ENCODE data around the gene SPATA24.
"Not testable (repeated sequence)": the region's sequence is repeated elsewhere in the genome, so short reads cannot be mapped to it uniquely, and the experiment has no call there.

The SPATA24 gene, protein sequence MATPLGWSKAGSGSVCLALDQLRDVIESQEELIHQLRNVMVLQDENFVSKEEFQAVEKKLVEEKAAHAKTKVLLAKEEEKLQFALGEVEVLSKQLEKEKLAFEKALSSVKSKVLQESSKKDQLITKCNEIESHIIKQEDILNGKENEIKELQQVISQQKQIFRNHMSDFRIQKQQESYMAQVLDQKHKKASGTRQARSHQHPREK

GRCh38 chr5:139403787-139404483, at the start of gene SPATA24:
TSS of gene SPATA24 (minus strand) at chr5:139404089. CDS start at chr5:139404060, 29 bp downstream.
- DNase-seq (ENCODE audit: low read depth in 3 of 3, low spot score in 1 of 3) = peak; percentile 92 to 95 (median 92)

DNA sequence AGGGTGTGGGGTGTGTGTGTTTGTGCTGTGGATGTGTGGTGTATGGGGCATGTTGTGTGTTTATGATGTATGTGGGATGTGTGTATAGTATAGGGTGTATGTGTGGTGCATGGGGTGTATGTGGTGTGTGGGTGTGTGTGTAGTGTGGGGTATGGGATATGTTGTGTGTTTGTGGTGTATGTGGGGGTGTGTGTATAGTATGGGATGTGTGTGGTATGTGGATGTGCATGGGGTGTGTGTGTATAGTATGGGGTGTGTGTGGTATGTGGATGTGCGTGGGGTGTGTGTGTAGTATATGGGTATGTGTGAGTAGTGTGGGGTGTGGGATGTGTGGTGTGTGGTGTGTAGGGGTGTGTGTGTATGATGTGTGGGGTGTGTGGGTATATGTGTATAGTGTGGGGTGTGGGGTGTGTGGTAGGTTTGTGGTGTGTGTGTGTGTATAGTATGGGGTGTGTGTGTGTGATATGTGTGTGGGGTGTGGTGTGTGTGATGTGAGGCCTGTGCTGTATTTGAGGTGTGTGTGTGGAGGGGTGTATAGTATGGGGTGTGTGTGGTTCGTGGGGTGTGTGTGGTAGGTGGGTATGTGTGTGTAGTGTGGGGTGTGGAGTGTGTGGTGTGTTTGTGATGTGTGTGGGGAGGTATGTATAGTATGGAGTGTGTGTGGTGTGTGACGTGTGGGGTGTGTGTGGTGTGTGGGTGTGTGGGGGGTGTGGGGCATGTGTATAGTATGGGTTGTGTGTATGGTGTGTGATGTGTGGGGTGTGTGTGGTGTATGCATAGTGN, 48.2 kb upstream of the SPATA24 start:
- no peak for DNase-seq (ENCODE audit: low read depth in 3 of 3, low spot score in 1 of 3)

DNA sequence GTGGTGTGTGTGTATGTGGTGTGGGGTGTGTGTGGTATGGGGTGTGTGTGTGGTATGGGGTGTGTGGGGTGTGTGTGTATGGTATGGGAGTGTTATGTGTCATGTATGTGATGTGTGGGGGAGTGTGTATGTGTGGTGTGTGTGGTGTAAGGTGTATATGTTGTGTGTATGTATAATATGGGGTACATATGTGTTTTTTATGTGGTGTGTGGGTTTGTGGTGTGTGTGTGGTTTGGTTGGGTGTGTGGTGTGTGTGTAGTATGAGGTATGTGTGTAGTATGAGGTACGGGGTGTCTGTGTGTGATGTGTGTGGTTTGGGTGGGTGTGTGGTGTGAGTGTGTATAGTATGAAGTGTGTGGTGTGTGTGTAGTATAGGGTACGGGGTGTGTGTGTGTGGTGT, 47.3 kb upstream of the SPATA24 start:
- DNase-seq (ENCODE audit: low read depth in 3 of 3, low spot score in 1 of 3) = no peak

DNA sequence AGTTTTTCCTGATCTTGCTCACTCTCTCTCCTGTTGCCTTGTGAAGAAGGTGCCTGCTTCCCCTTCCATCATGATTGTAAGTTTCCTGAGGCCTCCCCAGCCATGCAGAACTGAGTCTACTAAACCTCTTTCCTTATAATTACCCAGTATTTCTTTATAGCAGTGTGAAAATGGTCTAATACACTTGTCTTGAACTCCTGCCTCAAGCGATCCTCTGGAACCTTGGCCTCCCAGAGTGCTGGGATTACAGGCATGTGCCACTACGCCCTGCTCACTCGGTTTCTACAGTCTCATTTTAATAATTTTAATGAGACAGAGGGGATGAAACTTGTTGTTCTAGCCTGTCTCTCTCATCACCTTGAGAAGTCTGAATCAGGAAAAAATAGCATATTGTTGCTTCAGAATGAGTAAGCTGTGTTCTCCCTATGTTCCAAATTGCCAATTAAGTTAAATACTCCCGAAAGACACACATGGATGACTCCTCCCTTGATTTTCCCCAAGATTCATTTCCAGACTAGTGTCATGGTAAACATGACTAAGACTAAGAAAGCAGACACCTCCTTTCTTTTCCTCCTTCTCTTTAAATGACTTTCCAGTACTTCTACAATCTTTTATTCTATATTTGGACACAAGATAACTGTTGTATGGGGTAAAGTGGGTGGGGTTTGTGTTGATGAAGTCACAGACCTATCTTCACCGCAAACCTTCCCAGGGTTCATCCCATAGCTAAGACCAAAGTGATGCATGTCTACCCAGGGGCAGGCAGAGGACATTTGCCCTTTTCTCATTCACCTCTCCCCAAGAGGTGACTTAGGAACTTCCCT, 43.3 kb upstream of the SPATA24 start:
- DNase-seq (ENCODE audit: low read depth in 3 of 3, low spot score in 1 of 3) = no peak

GRCh38 chr5:139445325-139446170, 41.7 kb upstream of the SPATA24 start:
- DNase-seq (ENCODE audit: low read depth in 3 of 3, low spot score in 1 of 3) = no peak

DNA sequence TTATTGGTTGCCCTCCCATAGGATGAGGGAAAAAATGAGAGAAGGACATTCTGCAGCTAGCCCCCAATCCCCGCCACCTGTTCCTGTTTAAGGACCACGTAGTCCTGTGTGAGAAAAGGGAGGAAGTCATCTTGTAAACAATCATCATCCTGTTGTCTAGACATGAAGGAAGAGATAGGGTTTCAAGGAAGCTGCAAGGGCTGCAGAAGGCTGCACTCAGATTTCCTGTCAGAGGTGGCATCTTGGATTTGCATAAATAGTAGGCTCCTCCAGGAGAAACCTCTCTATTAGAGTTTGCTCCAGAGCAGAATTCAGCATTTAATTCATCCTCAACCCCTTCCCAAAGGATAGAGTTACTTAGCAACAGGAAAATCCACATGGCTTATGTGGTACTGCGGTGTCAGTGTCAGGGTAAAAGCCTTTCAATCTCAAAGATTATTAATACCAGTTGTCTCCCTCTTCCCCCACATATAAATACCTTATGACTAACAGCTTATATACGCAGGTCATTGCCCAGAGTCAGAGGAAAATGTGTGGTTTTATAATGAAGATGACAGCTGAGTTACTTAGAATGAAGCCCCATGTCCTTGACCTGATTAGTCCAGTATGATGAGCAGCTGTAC, 40.1 kb upstream of the SPATA24 start:
- DNase-seq (ENCODE audit: low read depth in 3 of 3, low spot score in 1 of 3) = no peak

DNA sequence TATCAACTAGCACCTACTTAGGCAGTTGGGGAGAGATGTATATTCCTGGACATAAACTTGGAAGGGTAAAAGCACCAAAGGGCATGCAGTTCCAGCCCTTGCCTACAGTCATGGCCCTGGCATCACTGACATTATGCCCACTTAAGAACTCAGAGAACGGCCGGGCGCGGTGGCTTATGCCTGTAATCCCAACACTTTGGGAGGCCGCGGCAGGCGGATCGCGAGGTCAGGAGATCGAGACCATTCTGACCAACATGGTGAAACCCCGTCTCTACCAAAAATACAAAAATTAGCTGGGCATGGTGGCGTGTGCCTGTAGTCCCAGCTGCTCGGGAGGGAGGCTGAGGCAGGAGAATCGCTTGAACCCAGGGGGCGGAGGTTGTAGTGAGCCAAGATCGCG, 36.5 kb upstream of the SPATA24 start:
- not testable (repeated sequence) for DNase-seq (ENCODE audit: low read depth in 3 of 3, low spot score in 1 of 3)

- peak; percentile 64 to 84 (median 70) for DNase-seq (ENCODE audit: low read depth in 3 of 3, low spot score in 1 of 3)
Observed at GRCh38 chr5:139439013-139439903, 35.4 kb upstream of the SPATA24 start, which contains the start of gene DNAJC18. TSS of gene DNAJC18 (minus strand) at chr5:139439525. CDS start at chr5:139439445, 80 bp downstream.

DNA sequence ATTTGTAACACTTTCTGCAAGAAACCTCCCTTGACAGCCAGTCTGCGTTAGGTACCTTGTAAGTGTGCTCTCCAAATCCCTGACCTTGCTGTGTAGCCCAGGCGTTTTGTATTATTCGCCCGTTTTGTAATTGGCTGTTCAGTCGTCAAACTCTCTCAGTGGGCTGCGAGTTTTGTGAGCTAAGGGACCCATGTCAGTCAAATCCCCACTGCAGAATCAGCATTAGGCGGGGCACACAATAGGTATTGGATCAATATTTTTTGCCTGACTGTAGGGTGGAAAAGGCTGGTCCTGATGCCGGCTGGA, 34.8 kb upstream of the SPATA24 start:
- no peak for DNase-seq (ENCODE audit: low read depth in 3 of 3, low spot score in 1 of 3)

- no peak for DNase-seq (ENCODE audit: low read depth in 3 of 3, low spot score in 1 of 3)
Observed at GRCh38 chr5:139435676-139436075, 31.8 kb upstream of the SPATA24 start.

DNA sequence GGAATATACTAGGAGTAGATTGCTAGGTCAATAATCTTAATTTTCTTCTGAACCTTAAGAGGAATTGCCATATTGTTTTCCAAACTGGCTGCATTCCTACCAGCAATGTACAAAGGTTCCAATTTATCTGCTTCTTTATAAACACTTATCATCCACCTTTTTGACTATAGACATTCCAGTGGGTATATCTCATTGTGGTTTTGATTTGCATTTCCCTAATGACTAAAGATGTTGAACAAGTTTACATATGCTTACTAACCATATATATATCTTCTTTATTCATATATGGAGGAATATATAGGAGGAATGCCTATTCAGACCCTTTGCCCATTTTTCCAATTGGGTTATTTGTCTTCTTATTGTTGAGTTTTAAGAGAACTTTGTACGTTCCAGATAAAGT, 27.8 kb upstream of the SPATA24 start:
- no peak for DNase-seq (ENCODE audit: low read depth in 3 of 3, low spot score in 1 of 3)

GRCh38 chr5:139430015-139430414, 26.1 kb upstream of the SPATA24 start:
- DNase-seq (ENCODE audit: low read depth in 3 of 3, low spot score in 1 of 3) = no peak

GRCh38 chr5:139426203-139426885, 22.5 kb upstream of the SPATA24 start:
- no peak for DNase-seq (ENCODE audit: low read depth in 3 of 3, low spot score in 1 of 3)

- DNase-seq (ENCODE audit: low read depth in 3 of 3, low spot score in 1 of 3) = no peak
Observed at GRCh38 chr5:139425497-139425896, 21.6 kb upstream of the SPATA24 start.

GRCh38 chr5:139422307-139422893, 18.5 kb upstream of the SPATA24 start:
- DNase-seq (ENCODE audit: low read depth in 3 of 3, low spot score in 1 of 3) = peak in 2 of 3 donors; percentile 20 to 21

DNA sequence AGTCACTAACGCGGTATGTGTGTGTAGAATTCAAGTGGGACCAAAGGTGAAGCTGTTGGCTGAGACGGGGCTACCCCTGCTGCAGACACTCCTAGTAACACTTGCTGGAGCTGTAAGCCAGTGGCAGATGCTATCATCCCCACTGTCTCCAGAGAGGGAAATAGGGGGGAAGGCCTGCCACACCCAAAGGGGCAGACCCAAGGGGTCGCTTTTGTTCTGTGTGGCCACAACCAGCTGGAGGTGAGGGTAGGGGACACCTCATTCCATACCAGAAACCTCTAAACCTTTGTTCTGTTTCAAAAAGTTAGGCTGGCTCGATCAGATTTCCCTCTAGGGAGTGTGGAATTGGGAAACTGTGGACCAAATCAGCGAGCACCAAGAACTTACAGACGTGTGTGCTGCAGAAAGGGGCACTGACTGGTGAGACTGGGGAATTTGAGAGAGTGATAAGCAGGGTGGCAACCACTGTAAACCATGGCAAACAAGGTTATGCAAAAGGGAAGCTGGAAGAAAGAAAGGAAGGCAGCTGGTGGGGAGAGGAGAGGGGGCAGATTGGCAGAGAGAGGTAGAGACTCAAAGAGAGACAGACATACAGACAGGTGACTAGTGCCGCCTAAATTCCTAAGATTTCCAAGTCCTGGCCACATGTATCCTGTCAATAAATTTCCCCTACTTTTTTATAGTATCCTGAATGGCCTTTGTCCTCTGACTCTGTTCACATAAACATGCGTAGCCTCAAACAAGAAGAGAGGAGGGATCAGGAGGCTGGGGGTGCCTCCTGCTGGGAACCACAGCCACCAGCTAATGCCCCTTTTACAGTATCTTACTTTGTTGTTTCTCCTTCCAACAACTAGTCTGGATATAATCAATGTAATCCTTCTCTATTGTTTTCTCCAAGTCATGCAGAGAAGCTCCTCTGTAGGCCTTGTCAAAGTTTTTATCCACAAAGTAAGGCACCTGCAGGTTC, 15.6 kb upstream of the SPATA24 start:
- no peak for DNase-seq (ENCODE audit: low read depth in 3 of 3, low spot score in 1 of 3)

- DNase-seq (ENCODE audit: low read depth in 3 of 3, low spot score in 1 of 3) = no peak
Observed at GRCh38 chr5:139418793-139419192, 14.9 kb upstream of the SPATA24 start.

All from stimulated activated CD4-positive, alpha-beta T cell treated with anti-CD3 and anti-CD28 coated beads, TNF-alpha, amount 100 ng/mL, for 1 hour (primary cell).